ENCODE measurements around the gene HOTAIR.

HOTAIR gene

GRCh38 chr12:53976172-53976822 is 1.5 kb upstream of the HOTAIR start:
- no peak for DNase-seq (ENCODE audit: low read depth in 2 of 2)

DNA sequence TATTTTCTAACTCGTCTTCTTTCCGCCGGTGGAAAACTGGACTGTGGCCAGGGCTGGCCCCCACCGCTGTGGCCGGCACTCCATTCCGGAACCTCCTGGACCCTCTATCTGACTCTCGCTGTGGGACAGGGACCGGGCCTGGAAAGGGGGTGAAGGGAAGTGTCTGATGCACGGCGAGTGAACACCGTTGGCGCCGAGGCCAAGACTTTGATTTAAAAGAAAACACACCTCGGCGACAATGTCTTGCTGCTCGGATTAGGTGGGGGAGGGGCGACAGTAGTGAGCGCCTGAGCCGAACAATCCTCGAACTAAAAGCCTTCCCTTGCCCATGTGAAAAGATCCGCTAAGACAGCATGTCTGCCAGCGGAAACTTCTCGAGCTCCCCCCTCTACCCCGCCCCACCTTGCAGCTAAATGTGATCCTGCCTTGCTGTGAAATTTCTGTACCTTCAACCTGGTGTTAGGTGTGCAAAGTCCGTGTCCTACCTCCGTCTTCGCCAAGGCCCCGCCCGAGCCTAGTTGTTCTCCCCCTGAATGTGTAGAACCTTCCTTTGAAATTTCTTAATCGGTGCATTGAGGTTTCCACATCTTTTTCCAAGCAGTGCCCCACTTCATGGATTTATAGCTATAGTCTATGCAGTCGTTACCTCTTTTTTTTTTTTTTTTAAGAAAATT is 862 bp upstream of the HOTAIR start:
- DNase-seq (ENCODE audit: low read depth in 2 of 2), result no peak

DNA sequence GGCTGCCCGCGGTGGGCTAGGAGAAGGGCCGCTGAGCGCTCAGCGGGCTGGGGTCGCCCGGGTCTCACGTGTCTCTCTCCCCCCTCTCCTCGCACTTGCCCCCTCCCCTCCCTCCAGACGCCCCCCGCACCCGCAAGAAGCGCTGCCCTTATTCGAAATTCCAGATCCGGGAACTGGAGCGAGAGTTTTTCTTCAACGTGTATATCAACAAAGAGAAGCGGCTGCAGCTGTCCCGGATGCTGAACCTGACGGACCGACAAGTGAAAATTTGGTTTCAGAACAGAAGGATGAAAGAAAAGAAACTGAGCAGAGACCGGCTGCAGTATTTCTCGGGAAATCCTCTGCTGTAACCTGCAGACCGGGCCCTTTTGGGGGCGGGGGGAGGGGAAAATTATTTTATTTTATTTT is 314 bp upstream of the HOTAIR start:
- no peak for DNase-seq (ENCODE audit: low read depth in 2 of 2)

- no peak for DNase-seq (ENCODE audit: low read depth in 2 of 2)
These were observed 1.3 kb downstream of the HOTAIR start for GRCh38 chr12:53973236-53974042.

DNA sequence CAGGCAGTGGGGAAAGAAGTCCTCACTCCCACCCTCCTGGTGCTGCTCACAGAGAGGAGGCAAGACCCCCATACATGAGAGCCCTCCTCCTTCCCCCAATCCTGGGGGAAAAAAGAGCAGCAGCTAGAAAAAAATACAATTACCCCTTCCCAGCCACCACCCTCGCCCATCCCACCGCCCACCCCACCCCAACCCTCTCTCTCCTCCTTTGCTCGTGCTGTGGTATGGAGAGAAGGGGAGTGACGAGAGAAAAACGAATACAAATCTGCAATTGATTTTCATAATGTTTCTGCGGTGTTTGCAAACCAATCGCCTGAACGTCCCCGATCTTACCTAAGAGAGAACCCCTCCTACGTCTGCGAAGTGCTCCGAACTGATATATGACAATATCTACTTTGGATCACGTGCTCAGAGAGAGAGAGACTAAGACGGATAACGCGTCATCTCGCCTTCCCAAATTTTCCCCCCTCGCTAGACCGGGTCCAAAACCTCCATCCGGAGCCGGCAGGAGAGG is 2.0 kb downstream of the HOTAIR start, which contains the start of gene HOXC11:
TSS of gene HOXC11 (plus strand) at position 405 of the 514 bp plus-strand sequence. CDS start 116 bp downstream, outside the sequence.
- no peak for DNase-seq (ENCODE audit: low read depth in 2 of 2)

DNA sequence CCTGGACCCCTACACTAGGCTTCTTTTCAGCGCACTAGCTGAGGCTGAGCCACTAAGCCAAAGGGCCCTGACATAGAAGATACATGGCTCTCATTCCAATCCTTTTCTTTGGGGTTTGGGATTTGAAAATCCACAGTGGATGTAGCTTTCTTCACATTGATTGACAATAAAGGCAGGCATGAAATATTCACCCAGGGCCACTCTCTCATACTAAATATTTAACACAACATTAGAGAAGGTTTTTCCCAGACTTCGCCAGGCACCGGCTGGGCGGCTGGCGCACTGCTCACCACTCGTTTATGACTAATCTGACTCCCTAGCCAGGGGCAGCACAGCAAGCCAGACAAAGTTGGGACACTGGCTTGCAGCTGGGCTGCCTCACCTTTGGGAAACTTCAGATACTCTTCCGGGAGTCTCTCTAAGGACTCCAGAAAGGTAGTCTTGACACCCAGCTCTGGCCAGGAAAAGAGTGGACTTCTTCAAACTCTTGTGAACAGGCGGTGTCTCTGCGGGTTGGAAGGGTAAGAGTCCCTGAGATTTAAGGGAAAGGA is 2.5 kb downstream of the HOTAIR start:
- DNase-seq (ENCODE audit: low read depth in 2 of 2), result no peak

DNA sequence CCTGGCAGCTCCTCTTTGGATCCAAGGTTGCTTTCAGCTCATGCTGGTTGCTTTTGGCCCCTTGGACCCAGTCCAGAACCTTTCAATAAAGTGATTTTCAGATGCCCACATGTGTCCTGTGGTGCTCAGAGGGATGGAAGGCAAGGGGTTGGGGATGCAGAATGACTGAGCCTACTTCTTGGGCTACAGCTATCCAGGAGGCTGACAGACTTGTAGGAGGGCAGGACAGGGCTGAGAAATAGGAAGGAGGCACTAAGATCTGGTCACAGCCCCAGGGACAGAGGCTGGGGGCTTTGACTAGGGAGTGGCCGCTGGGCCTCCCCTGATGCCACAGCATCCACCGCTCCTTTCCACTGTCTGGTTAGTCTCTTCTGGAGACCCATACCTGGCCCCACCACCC is 3.1 kb downstream of the HOTAIR start:
- DNase-seq (ENCODE audit: low read depth in 2 of 2), result no peak

GRCh38 chr12:53971129-53971528 is 3.6 kb downstream of the HOTAIR start:
- no peak for DNase-seq (ENCODE audit: low read depth in 2 of 2)

- DNase-seq (ENCODE audit: low read depth in 2 of 2), result no peak
These were observed 4.3 kb downstream of the HOTAIR start for GRCh38 chr12:53970451-53970850.

- DNase-seq (ENCODE audit: low read depth in 2 of 2), result no peak
These were observed 5.0 kb downstream of the HOTAIR start for GRCh38 chr12:53969588-53970259.

GRCh38 chr12:53968214-53969127 is 6.3 kb downstream of the HOTAIR start:
- no peak for DNase-seq (ENCODE audit: low read depth in 2 of 2)

DNA sequence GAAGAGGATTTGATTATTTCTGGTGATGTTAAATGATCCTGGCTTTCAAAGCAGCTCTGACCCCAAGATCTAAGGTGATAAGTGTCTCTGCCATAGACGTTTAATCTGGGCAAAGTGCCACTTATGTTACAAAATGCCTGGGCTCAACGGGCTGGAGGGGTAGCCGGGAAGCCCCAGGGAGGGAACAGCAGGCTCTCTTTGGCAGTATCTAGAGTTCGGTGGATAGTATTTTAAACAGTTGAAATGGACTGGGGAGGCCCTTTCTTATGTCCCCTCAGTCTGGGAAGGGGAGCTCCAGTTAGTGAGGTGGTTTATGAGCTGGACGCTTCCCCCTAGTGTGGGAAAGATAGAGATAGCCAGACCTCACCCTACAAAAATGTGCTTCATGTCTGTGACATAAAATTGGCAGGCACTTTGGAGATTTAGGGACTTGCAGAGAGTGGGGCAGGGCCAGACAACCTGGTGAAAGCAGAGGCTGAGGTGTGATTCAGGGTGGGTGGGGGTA is 7.3 kb downstream of the HOTAIR start:
- no peak for DNase-seq (ENCODE audit: low read depth in 2 of 2)

DNA sequence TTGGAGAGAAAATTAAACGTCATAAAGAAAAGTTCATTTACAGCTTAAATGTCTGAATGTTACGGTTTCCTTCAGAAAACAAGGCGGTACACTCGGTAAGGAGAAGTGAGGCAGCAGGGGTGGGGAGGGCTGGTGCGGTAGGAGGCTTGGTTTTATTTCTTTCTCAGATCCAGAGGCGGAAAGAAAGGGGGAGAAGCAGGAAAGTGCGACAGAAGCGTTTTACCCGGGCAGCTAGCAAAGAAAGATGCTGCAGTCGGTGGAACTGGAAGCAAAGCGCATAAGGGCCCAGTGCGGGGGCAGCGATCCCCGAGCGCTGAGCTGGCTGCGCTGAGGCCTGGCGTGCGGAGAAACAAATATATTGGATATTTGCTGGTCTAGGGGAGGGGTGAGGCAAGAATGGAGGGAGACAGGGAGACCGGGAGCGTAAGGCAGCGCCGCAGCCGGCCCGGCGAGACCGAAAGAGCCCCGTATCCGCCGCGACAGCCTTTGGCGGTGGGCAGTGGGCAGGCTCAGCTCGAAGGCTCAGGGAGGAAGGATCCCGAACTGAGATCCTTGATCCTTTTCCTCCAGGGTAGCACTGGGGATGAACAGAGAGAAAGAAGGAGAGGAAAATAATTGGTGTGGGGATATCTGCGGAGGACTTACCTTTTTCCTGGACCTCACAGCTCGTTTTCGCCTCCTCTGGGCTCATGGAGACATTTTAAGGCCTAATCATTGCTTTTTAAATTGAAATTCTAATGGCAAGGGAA is 8.2 kb downstream of the HOTAIR start:
- no peak for DNase-seq (ENCODE audit: low read depth in 2 of 2)

- DNase-seq (ENCODE audit: low read depth in 2 of 2), result no peak
These were observed 8.7 kb downstream of the HOTAIR start for GRCh38 chr12:53966085-53966384.

- DNase-seq (ENCODE audit: low read depth in 2 of 2), result no peak
These were observed 9.3 kb downstream of the HOTAIR start for GRCh38 chr12:53965281-53966084.

DNA sequence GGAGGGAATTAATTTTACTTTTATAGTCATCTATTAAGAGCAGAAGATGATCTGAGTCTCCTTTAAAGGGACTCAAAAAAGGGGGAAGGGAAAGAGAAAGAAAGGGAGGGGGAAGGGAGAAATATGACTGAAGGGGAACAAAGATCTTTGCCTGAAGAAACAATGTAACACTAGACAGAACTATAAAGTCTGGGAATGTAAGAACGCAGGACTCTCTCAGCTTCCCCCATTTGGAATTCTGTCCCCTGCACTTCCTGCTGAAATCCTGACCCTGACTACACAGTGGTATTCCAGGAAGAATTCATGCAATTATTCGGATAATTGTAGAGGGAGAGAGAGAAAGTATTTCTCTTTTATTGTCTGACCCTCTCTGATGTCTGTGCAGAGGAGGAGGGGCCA is 10.4 kb downstream of the HOTAIR start:
- DNase-seq (ENCODE audit: low read depth in 2 of 2), result no peak

DNA sequence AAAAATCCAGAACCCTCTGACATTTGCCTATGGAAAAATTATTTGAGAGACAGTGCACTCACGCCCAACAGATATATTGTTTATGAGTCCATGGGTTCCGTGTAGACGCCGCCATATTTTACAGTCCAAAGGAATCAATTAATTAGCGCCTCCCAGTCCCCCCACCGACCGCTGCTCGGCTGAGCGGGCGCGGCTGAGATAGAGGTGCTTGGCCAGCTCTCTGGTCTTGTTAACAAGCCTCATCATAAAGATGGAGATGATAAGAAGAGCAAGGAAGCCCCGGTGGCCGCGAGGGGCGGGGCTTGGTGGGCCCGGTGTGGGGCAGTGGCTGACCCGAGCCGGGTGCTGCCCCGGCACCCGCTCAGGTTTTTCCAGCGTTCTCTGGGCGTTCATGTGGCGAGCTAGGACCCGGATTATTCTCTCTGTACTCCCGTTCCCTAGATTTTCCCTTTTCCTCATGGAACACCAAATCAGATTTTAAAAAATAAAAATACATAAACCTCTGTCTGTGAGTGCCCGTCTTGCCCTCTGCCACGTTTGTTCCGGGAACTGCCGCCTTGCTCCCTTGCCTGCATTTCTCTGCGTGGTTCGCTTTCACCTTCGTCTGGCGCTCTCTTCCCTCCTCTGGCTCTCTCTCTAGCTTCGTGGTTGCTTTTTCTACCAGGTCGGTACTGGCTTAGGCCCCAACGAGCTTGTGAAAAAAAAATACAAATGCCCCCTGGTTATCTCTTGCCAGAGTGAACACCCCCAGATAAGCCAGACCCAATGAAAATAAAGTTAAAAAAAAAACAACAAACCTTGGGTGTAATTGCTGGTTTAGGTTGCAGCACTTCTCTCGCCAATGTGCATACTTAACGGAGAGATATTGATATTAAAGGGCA is 11.1 kb downstream of the HOTAIR start:
- no peak for DNase-seq (ENCODE audit: low read depth in 2 of 2)

DNA sequence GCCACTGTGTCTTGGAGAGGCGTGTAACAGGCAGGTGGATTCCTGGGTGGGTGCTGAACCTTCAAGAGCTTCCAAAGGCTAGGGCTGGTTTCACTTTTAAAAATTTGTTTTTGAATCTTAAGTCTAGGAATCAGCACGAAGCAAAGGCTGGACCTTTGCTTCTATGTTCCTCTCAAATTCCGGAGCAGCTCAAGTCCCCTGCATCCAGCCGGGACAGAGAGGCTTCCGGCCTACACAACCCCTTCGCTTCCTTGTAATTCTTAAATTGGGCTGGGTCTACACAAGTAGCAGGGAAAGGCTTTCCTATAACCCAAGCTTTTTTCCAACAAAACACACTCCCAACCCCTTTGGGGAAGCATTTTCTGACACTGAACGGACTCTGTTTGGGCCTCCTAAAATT is 11.7 kb downstream of the HOTAIR start:
- DNase-seq (ENCODE audit: low read depth in 2 of 2), result no peak

Measured in stimulated activated CD8-positive, alpha-beta memory T cell treated with anti-CD3 and anti-CD28 coated beads, Interleukin-15, amount 100 ng/mL, for 48 hours (primary cell).